Loucy (cell line): ENCODE data around the gene SNX27.

Source experiments
- H2AFZ ChIP-seq: fragments of 200-600 bp; sonication (generic); 2 replicates; pipeline ENCODE4 v1.6.0; 2016; ENCODE audit warnings: antibody characterized with exemption, mild to moderate bottlenecking, low read length, moderate library complexity
- H3F3A ChIP-seq: fragments of 200-600 bp; 2 replicates; pipeline ENCODE4 v1.6.0; 2016; ENCODE audit warnings: antibody characterized with exemption, low read depth, mild to moderate bottlenecking
- H3K27me3 ChIP-seq: fragments of 200-600 bp; sonication (generic); 2 replicates; pipeline ENCODE4 v1.6.1; 2014; ENCODE audit warnings: low read length, mild to moderate bottlenecking; ENCODE audit not compliant: insufficient read depth, poor library complexity, severe bottlenecking
- H3K36me3 ChIP-seq: fragments of 200-600 bp; sonication (generic); 2 replicates; pipeline ENCODE4 v1.6.1; 2016; ENCODE audit warnings: low read length; ENCODE audit not compliant: insufficient read depth
- H3K4me1 ChIP-seq: fragments of 200-600 bp; sonication (generic); 2 replicates; pipeline ENCODE4 v1.5.1; 2014; ENCODE audit warnings: low read length, mild to moderate bottlenecking; ENCODE audit not compliant: insufficient read depth, poor library complexity, severe bottlenecking
- H3K4me2 ChIP-seq: fragments of 200-600 bp; sonication (generic); 2 replicates; pipeline ENCODE4 v1.6.0; 2014; ENCODE audit warnings: antibody characterized with exemption, low read length, low read depth, mild to moderate bottlenecking; ENCODE audit not compliant: poor library complexity, severe bottlenecking
- H3K4me3 ChIP-seq: fragments of 200-600 bp; sonication (generic); 2 replicates; pipeline ENCODE4 v1.5.1; 2014; ENCODE audit warnings: low read length, mild to moderate bottlenecking, mixed read lengths; ENCODE audit not compliant: poor library complexity, severe bottlenecking
- H3K79me2 ChIP-seq: fragments of 200-600 bp; sonication (generic); 2 replicates; pipeline ENCODE4 v1.6.1; 2014; ENCODE audit warnings: low read length; ENCODE audit not compliant: insufficient read depth
- H3K9ac ChIP-seq: fragments of 200-600 bp; sonication (generic); 2 replicates; pipeline ENCODE4 v1.6.0; 2014; ENCODE audit warnings: mild to moderate bottlenecking, low read depth, low read length, moderate library complexity; ENCODE audit not compliant: poor library complexity, severe bottlenecking
- H3K9me2 ChIP-seq: fragments of 200-600 bp; sonication (generic); replicated peaks from 2 replicates; pipeline ENCODE4 v1.6.1; 2016; ENCODE audit warnings: low read depth, low read length, mixed read lengths
- H3K9me3 ChIP-seq: fragments of 200-600 bp; sonication (generic); 2 replicates; pipeline ENCODE4 v1.6.1; 2014; ENCODE audit warnings: mild to moderate bottlenecking, antibody characterized with exemption, low read length, low read depth; ENCODE audit not compliant: insufficient read depth
- H4K20me1 ChIP-seq: fragments of 200-600 bp; sonication (generic); 2 replicates; pipeline ENCODE4 v1.6.0; 2014; ENCODE audit warnings: antibody characterized with exemption, low read length, mild to moderate bottlenecking; ENCODE audit not compliant: insufficient read depth, poor library complexity, severe bottlenecking
- CTCF ChIP-seq: fragments of 200-600 bp; sonication (generic); conservative IDR thresholded peaks from 2 replicates; pipeline ENCODE4 v1.5.1; 2014; ENCODE audit warnings: mild to moderate bottlenecking, antibody characterized with exemption, low read length
- EZH2phosphoT487 ChIP-seq: fragments of 200-600 bp; IDR thresholded peaks from 2 replicates; pipeline ENCODE4 v1.6.1; 2018; ENCODE audit warnings: antibody characterized with exemption, mild to moderate bottlenecking, moderate library complexity, borderline replicate concordance

SNX27 gene

GRCh38 chr1:151583796-151584195 lies 28.1 kb upstream of the SNX27 start:
- H3K36me3 ChIP-seq = no peaks in the 10 kb centered on the region
- H3F3A ChIP-seq = no peaks in the 10 kb centered on the region
- TF ChIP-seq CTCF = no peak
- TF ChIP-seq EZH2phosphoT487 = no peak
- H3K9me2 ChIP-seq = no peaks in the 10 kb centered on the region
- no peak overlapping the region for H3K9ac ChIP-seq
- H3K27me3 ChIP-seq = no peaks in the 10 kb centered on the region
- H3K79me2 ChIP-seq = no peaks in the 10 kb centered on the region
- no peak overlapping the region for H3K4me2 ChIP-seq
- no peak overlapping the region for H3K4me3 ChIP-seq
- H3K9me3 ChIP-seq = no peaks in the 10 kb centered on the region
- H2AFZ ChIP-seq = no peak overlapping the region
- H3K4me1 ChIP-seq = no peaks in the 10 kb centered on the region
- H4K20me1 ChIP-seq = no peaks in the 10 kb centered on the region

GRCh38 chr1:151584278-151584677 lies 27.6 kb upstream of the SNX27 start:
- no peaks in the 10 kb centered on the region for H3K79me2 ChIP-seq
- H4K20me1 ChIP-seq = no peaks in the 10 kb centered on the region
- no peak overlapping the region for H2AFZ ChIP-seq
- no peak overlapping the region for H3K4me3 ChIP-seq
- H3K9ac ChIP-seq = no peak overlapping the region
- H3K9me3 ChIP-seq = no peaks in the 10 kb centered on the region
- TF ChIP-seq CTCF (no peak), EZH2phosphoT487 (no peak)
- no peak overlapping the region for H3K4me2 ChIP-seq
- H3K27me3 ChIP-seq = no peaks in the 10 kb centered on the region
- H3K9me2 ChIP-seq = no peaks in the 10 kb centered on the region
- H3K4me1 ChIP-seq = no peaks in the 10 kb centered on the region
- H3F3A ChIP-seq = no peaks in the 10 kb centered on the region
- H3K36me3 ChIP-seq = no peaks in the 10 kb centered on the region

- TF ChIP-seq CTCF = no peak
- no peak for TF ChIP-seq EZH2phosphoT487
- Histone ChIP-seq H4K20me1 (no peaks in the 10 kb centered on the region), H3K4me2 (no peak overlapping the region), H3K4me3 (no peak overlapping the region), H3K9me3 (no peaks in the 10 kb centered on the region), H3K27me3 (no peaks in the 10 kb centered on the region), H2AFZ (no peak overlapping the region), H3K9me2 (no peaks in the 10 kb centered on the region), H3K4me1 (no peaks in the 10 kb centered on the region), H3F3A (no peaks in the 10 kb centered on the region), H3K9ac (no peak overlapping the region), H3K79me2 (no peaks in the 10 kb centered on the region), H3K36me3 (no peaks in the 10 kb centered on the region)
Observed at GRCh38 chr1:151584780-151585179, 27.1 kb upstream of the SNX27 start.
